GM18505 (cell line): ENCODE data around the gene RALB.
A peak's percentile ranks its signal among the peaks of the same experiment; 100 is the strongest.

Experiments used
- ATAC-seq: cut with Tn5 transposase; IDR thresholded peaks from one replicate; pipeline ENCODE4 v1.9.1; 2021; ENCODE audit not compliant: unreplicated experiment
- POLR2A ChIP-seq: IDR thresholded peaks from 4 replicates; pipeline ENCODE4 v1.6.1; 2011; ENCODE audit warnings: borderline replicate concordance; ENCODE audit not compliant: insufficient read depth, insufficient read length; ENCODE audit errors: extremely low read depth

The RALB gene

GRCh38 chr2:120331903-120332302 lies 79.3 kb downstream of the RALB start:
- TF ChIP-seq POLR2A, result no peak

DNA sequence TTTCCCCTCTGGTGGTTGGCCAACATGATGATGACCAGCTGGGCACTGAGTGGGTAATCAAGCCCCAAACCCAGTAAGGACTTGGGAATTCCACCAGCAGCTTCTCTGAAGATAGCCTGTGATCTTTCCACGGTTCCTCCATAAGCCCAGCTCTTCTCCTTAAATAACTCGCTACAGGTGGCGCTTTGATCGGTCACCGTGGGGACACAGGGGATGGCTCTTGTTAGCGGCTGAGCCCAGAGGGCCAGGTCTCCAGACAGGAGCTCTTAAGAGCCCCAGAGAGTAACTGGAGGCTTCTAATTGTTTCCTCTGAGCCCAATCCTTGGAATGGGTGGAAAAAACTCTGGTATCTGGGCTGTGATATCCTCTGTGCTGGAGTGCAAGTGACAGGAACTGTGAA lies 79.7 kb downstream of the RALB start:
- no peak for ATAC-seq
- TF ChIP-seq POLR2A, result no peak

More at GRCh38 chr2:120331903-120332302, 79.3 kb downstream of the RALB start:
- no peak for ATAC-seq

DNA sequence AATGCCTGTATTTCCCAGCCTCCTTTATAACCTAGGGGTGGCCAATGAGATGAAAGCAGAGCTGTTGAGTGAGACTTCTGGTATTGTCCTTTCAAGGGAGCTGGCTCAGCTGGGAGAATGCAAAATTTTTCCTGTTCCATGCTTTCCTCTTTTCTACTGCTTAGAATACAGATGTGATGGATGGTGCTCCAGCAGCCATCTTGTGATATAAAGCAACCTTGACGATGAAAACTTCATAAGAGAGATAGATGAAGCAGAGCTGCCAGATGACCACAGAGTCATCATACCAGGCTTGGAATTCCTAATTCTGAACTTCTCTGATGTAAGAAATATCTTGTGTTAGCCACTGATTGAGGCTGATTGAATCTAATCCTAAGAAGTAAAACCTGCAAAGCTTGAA lies 81.4 kb downstream of the RALB start:
- TF ChIP-seq POLR2A, result no peak
- ATAC-seq, result no peak

DNA sequence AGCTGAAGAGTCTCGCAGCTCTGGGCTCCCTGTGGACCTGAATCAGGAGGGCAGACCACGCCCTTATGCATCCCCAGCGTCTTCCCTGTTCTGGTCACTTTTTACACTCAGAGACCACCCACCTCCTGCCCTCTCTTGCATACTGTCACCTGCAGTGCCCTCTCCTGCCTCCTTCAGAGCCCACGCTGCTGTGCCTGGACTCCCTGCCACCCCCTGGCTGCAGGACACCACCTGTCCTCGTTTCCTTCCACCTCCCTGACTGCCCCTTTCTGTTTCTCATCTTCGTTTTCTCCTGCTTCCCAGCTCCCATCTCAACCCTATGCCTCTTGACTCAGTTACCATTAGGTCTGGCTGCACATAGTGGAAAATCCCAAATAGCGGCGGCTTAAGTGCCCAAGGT lies 84.1 kb downstream of the RALB start:
- no peak for ATAC-seq
- no peak for TF ChIP-seq POLR2A

- no peak for ATAC-seq
- TF ChIP-seq POLR2A, result no peak
These were observed 85.4 kb downstream of the RALB start for GRCh38 chr2:120338015-120338414.

- no peak for ATAC-seq
- no peak for TF ChIP-seq POLR2A
These were observed 89.3 kb downstream of the RALB start for GRCh38 chr2:120341977-120342376.

GRCh38 chr2:120342446-120342845 lies 89.8 kb downstream of the RALB start:
- no peak for ATAC-seq
- no peak for TF ChIP-seq POLR2A

- TF ChIP-seq POLR2A, result no peak
These were observed 90.4 kb downstream of the RALB start for GRCh38 chr2:120343100-120343432.

GRCh38 chr2:120343433-120344105 lies 90.9 kb downstream of the RALB start:
- ATAC-seq, result peak; percentile 50
- TF ChIP-seq POLR2A, result no peak

More at GRCh38 chr2:120343100-120343432, 90.4 kb downstream of the RALB start:
- no peak for ATAC-seq
